CD8-positive, alpha-beta memory T cell (primary cell): ENCODE measurements around the gene UNC5B. TPM values are rescaled to one million over a fixed set of nuclear protein-coding genes. Genes with fewer than 3 reads are reported as not detected.
A peak's percentile ranks its signal among the peaks of the same experiment; 100 is the strongest.

Experiments
- CTCF ChIA-PET: fragments of 350-600 bp; sonication (Branson Sonifier 250); formaldehyde crosslinking; loops from one replicate; lab custom pipeline; 2021; ENCODE audit warnings: antibody characterized with exemption; lab: Charles Lee
- POLR2A ChIA-PET: fragments of 350-600 bp; sonication (Branson Sonifier 250); formaldehyde crosslinking; loops from one replicate; lab custom pipeline; 2021; ENCODE audit warnings: antibody characterized with exemption; lab: Charles Lee
- DNase-seq, 5 donors: peaks; one replicate each; pipeline versions ENCODE4 v3.0.0 to v3.0.0-alpha.2; 2020 to 2022; ENCODE audit warnings: mixed read lengths in 1 of 5
- H3K27ac ChIP-seq: one replicate; pipeline ENCODE4 v1.7.0; 2013; ENCODE audit warnings: low read depth, mild to moderate bottlenecking, low read length, moderate library complexity
- H3K27me3 ChIP-seq: 2 replicates; pipeline ENCODE4 v1.7.0; 2013; ENCODE audit warnings: low read length, mild to moderate bottlenecking; ENCODE audit not compliant: insufficient read depth, poor library complexity, severe bottlenecking
- H3K36me3 ChIP-seq: 2 replicates; pipeline ENCODE4 v1.7.0; 2013; ENCODE audit warnings: mild to moderate bottlenecking, low read length, moderate library complexity; ENCODE audit not compliant: insufficient read depth
- H3K4me1 ChIP-seq: 2 replicates; pipeline ENCODE4 v1.7.0; 2013; ENCODE audit warnings: mild to moderate bottlenecking, low read length, moderate library complexity; ENCODE audit not compliant: insufficient read depth
- H3K4me3 ChIP-seq: 2 replicates; pipeline ENCODE4 v1.7.0; 2013; ENCODE audit warnings: mild to moderate bottlenecking, low read length
- H3K9me3 ChIP-seq: 2 replicates; pipeline ENCODE4 v1.7.0; 2013; ENCODE audit warnings: mild to moderate bottlenecking, low read length
- H3K27ac Mint-ChIP-seq, 8 donors: one replicate each; pipeline ENCODE4 v1.8.0; 2020 to 2021; ENCODE audit warnings: mixed read lengths in 8 of 8, mild to moderate bottlenecking in 6 of 8, inconsistent platforms in 3 of 8, moderate library complexity in 3 of 8
- H3K27me3 Mint-ChIP-seq, 2 donors: one replicate each; pipeline ENCODE4 v1.8.0; 2020 to 2021; ENCODE audit warnings: mixed read lengths in 2 of 2, mild to moderate bottlenecking in 1 of 2, moderate library complexity in 1 of 2
- H3K36me3 Mint-ChIP-seq, 3 donors: one replicate each; pipeline ENCODE4 v1.8.0; 2020 to 2021; ENCODE audit warnings: mixed read lengths in 3 of 3, inconsistent platforms in 1 of 3, mild to moderate bottlenecking in 1 of 3
- H3K4me1 Mint-ChIP-seq, 3 donors: one replicate each; pipeline ENCODE4 v1.8.0; 2020 to 2021; ENCODE audit warnings: mixed read lengths in 3 of 3, inconsistent platforms in 1 of 3, mild to moderate bottlenecking in 1 of 3
- H3K4me3 Mint-ChIP-seq, 7 donors: one replicate each; pipeline ENCODE4 v1.8.0; 2020 to 2021; ENCODE audit warnings: mixed read lengths in 7 of 7, mild to moderate bottlenecking in 6 of 7, moderate library complexity in 4 of 7, inconsistent platforms in 2 of 7
- H3K9me3 Mint-ChIP-seq, 5 donors: one replicate each; pipeline ENCODE4 v1.8.0; 2020 to 2022; ENCODE audit warnings: mixed read lengths in 5 of 5, mild to moderate bottlenecking in 3 of 5, moderate library complexity in 2 of 5, inconsistent platforms in 1 of 5
- polyA plus RNA-seq: library from polyadenylated mRNA; unstranded; fragments of 300-500 nt; fragmentation: Illumina TruSeq; gene quantifications from one replicate; pipeline ENCODE4 v1.2.3, GENCODE V29; 2021
- total RNA-seq, 2 experiments: library from RNA; stranded (reverse); gene quantifications; one replicate each; pipeline ENCODE4 v1.2.3, GENCODE V29; 2021

The UNC5B gene
- total and polyA plus RNA-seq, 3 experiments from 2014 or later = 0.06 to 0.13 (median 0.11) TPM

- no peak overlapping the region for H3K4me3 ChIP-seq
- H3K27me3 ChIP-seq = peaks cover 8% of the 10 kb centered on the region
- ChIA-PET POLR2A (no interaction called here), CTCF (no interaction called here)
- H3K4me1 Mint-ChIP-seq = peaks cover 2 to 10% (median 5%) of the 10 kb centered on the region in 3 donors
- H3K4me1 ChIP-seq = peaks cover 6% of the 10 kb centered on the region
- H3K9me3 Mint-ChIP-seq = no peaks in the 10 kb centered on the region
- H3K36me3 ChIP-seq = no peaks in the 10 kb centered on the region
- H3K9me3 ChIP-seq = no peaks in the 10 kb centered on the region
- no peaks in the 10 kb centered on the region for H3K36me3 Mint-ChIP-seq
- no peak overlapping the region for H3K27ac Mint-ChIP-seq
- DNase-seq = no peak
- no peak overlapping the region for H3K27ac ChIP-seq
- peaks cover 13 to 35% of the 10 kb centered on the region in 2 donors for H3K27me3 Mint-ChIP-seq
- no peak overlapping the region for H3K4me3 Mint-ChIP-seq
Measured at GRCh38 chr10:71220689-71221540, 8.5 kb downstream of the UNC5B start.

DNA sequence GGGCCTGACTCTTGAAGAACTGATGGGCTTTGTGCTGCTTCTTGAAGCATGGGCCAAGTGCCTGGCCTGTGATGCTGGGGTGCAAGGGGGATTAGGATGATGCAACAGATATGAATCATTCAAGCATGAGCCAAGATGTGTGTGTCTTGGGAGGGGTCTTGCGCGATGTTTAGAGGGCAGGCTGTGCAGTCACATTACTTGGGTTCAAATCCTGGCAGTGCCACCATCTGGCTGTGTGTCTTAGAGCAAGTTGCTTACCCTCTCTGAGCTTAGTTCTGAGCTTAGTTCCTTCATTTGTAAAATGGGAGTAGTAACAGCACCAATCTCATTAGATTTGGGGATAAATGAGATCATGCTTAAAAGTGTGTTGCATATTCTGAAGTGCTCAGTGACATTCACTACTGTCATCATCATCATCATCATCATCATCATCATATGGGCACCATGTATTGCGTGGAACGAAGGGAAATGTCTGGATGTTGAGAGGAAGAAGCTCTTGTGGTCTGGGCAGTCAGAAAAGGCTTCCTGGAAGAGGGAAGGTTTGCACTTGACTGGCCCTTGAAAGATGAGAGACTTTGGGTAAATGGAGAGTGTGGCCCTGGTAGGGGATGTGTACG lies 9.3 kb downstream of the UNC5B start:
- Histone ChIP-seq H3K9me3 (no peaks in the 10 kb centered on the region), H3K4me1 (peaks cover 5% of the 10 kb centered on the region), H3K4me3 (no peak overlapping the region), H3K27ac (no peak overlapping the region), H3K36me3 (no peaks in the 10 kb centered on the region), H3K27me3 (no peaks in the 10 kb centered on the region)
- ChIA-PET CTCF (no interaction called here), POLR2A (no interaction called here)
- Mint-ChIP-seq H3K27ac (no peak overlapping the region), H3K4me3 (no peak overlapping the region), H3K36me3 (no peaks in the 10 kb centered on the region), H3K27me3 (peaks cover 14 to 36% of the 10 kb centered on the region in 2 donors), H3K9me3 (no peaks in the 10 kb centered on the region), H3K4me1 (peaks cover 2 to 7% (median 5%) of the 10 kb centered on the region in 3 donors)
- no peak for DNase-seq

DNA sequence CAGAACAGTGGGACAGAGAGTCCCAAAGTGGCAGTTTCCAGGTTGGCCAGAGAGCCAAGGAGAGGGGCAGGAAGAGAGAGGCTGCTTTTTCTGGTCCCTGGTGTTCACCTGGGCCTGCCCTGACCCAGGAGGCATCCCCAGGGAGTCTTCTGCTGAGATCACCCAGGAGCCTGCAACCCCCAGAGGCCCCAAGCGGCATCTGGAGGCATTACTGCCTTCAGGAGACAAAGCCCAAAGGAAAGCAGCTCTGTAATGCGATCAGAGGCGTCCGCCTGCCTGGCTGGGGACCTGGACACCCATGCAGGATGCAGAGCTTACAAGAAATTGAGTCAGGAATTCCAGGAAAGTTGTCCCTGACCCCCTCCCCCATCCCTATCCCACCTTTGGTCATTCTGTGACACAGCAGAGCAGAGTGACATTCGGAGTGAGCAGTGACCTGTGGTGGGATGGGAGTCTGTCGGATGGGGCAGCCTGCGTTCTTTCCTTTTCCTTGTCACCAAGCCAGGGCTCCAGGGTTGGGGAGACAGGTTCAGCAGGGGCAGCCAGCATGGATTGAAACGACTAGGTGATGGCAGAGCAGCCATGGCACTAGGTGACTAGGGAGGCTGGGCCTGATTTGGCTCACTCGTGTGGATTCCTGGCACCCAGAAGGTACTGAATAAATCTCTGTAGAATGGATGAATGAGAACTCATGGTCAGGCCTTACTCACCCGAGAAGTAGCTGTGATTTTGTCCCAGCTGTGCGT lies 10.4 kb downstream of the UNC5B start:
- no peak for DNase-seq
- peaks cover 2 to 5% (median 5%) of the 10 kb centered on the region in 3 donors for H3K4me1 Mint-ChIP-seq

GRCh38 chr10:71223347-71224058 lies 11.1 kb downstream of the UNC5B start:
- Histone ChIP-seq H3K9me3 (no peaks in the 10 kb centered on the region), H3K27me3 (no peaks in the 10 kb centered on the region), H3K4me3 (no peak overlapping the region), H3K4me1 (no peaks in the 10 kb centered on the region), H3K36me3 (no peaks in the 10 kb centered on the region), H3K27ac (no peak overlapping the region)
- DNase-seq = no peak
- H3K27me3 Mint-ChIP-seq = peaks cover 13 to 33% of the 10 kb centered on the region in 2 donors
- POLR2A ChIA-PET = no interaction called here
- H3K27ac Mint-ChIP-seq = no peak overlapping the region
- CTCF ChIA-PET = no interaction called here
- no peaks in the 10 kb centered on the region for H3K36me3 Mint-ChIP-seq
- peak overlapping the region in 1 of 7 donors; percentile 15 for H3K4me3 Mint-ChIP-seq
- H3K9me3 Mint-ChIP-seq = no peaks in the 10 kb centered on the region
- H3K4me1 Mint-ChIP-seq = no peaks in the 10 kb centered on the region

More for the DNA sequence above, 10.4 kb downstream of the UNC5B start:
- no peak overlapping the region for H3K4me3 Mint-ChIP-seq
- no peaks in the 10 kb centered on the region for H3K4me1 ChIP-seq
- H3K4me3 ChIP-seq = no peak overlapping the region
- no peak overlapping the region for H3K27ac ChIP-seq
- H3K9me3 Mint-ChIP-seq = no peaks in the 10 kb centered on the region
- H3K27me3 Mint-ChIP-seq = peaks cover 13 to 37% of the 10 kb centered on the region in 2 donors
- ChIA-PET CTCF (no interaction called here), POLR2A (no interaction called here)
- no peaks in the 10 kb centered on the region for H3K27me3 ChIP-seq
- no peaks in the 10 kb centered on the region for H3K36me3 ChIP-seq
- no peak overlapping the region for H3K27ac Mint-ChIP-seq
- H3K9me3 ChIP-seq = no peaks in the 10 kb centered on the region
- no peaks in the 10 kb centered on the region for H3K36me3 Mint-ChIP-seq

DNA sequence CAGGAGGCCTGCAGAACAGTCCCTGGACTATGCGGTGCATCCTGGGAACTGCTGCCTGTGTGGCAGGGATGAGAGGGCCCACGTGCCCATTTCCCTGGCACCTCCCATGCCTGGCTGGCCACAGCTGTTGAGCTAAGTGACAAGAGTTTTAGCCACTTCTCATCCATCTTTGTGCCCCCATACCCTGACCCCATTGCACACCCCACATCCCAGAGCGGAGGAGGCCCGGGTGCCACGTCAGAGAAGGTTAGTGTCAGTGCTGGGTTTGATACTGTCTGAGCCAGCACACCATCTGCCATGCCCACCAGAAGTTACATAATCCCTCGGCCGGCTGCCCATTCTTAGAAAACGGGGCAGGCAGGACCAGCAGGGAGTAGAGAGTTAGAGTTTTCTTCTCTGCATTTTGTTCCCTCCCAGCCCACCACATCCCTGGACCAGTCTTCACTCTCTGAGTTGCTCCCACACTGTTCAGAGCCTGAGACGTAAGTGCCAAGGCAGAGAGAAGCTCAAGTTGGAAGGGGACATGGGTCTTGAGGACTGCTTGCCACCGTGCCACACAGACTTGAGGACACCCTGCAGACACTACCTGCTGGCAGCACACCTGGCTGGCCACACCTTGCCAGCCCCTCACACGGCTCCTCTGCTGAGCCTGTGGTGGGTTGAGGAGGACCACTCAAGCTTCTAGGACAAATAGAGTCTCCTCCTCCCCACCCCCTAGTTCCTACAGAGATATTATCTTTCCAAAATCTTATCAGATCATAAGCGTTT lies 13.1 kb downstream of the UNC5B start:
- Mint-ChIP-seq H3K4me3 (no peak overlapping the region), H3K9me3 (no peaks in the 10 kb centered on the region), H3K36me3 (no peaks in the 10 kb centered on the region), H3K27ac (peak overlapping the region in 1 of 8 donors; percentile 68), H3K4me1 (no peaks in the 10 kb centered on the region), H3K27me3 (peaks cover 11 to 23% of the 10 kb centered on the region in 2 donors)
- Histone ChIP-seq H3K4me3 (no peak overlapping the region), H3K4me1 (no peaks in the 10 kb centered on the region), H3K27ac (no peak overlapping the region), H3K9me3 (no peaks in the 10 kb centered on the region), H3K36me3 (no peaks in the 10 kb centered on the region), H3K27me3 (no peaks in the 10 kb centered on the region)
- no peak for DNase-seq
- ChIA-PET CTCF (no interaction called here), POLR2A (no interaction called here)

DNA sequence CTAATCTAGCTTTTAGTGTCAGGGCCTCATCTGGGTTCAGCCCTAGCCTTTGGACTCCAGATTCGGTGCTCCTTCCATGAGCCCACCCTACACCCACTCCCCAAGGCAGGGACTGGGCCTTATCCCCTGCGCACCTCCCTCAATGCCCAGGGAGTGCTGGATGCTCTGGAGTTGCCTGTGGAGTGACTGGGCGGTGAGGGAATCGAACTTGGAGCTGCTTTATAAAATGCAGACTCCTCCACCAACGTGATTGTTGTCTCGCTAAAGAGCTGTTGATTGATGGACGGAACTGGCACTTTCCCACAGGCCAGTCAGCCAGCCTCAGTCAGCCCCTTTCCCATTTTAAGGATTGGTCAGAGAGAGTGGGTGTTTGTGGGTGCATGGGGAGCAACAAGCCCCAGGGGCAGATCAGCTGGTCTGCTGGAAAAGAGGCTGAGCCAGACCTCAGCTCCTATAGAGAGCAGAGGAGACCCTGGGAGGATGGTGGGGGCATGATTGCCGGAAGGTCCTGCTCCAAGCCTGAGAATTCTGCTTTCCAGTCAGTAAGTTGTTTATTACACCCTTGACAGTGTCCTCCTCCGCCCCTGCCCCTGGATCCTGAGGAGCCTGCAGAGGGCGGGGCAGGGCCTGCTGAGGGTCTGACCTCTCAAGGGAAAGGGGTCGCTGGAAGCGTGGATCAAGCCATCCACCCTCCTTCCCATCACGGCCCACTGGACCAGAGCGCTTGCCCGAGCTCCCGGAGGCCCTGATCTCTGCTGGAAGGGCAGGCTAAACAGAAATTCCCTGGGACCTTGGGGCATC lies 16.7 kb downstream of the UNC5B start:
- Histone ChIP-seq H3K9me3 (no peaks in the 10 kb centered on the region), H3K36me3 (no peaks in the 10 kb centered on the region), H3K27me3 (no peaks in the 10 kb centered on the region), H3K4me3 (no peak overlapping the region), H3K27ac (no peak overlapping the region), H3K4me1 (no peaks in the 10 kb centered on the region)
- no peak for DNase-seq
- H3K27ac Mint-ChIP-seq = no peak overlapping the region
- CTCF ChIA-PET = no interaction called here
- H3K27me3 Mint-ChIP-seq = peaks cover 8 to 17% of the 10 kb centered on the region in 2 donors
- no peak overlapping the region for H3K4me3 Mint-ChIP-seq
- H3K9me3 Mint-ChIP-seq = no peaks in the 10 kb centered on the region
- POLR2A ChIA-PET = no interaction called here
- H3K4me1 Mint-ChIP-seq = no peaks in the 10 kb centered on the region
- no peaks in the 10 kb centered on the region for H3K36me3 Mint-ChIP-seq
